Measurements from ENCODE around the gene PLXNA1. TPM values are rescaled to one million over a fixed set of nuclear protein-coding genes. Genes with fewer than 3 reads are reported as not detected.

PLXNA1 gene
- total RNA-seq, 1 experiment from 2014 or later: 80.6 TPM

- intact Hi-C loops (cut with micrococcal nuclease; ENCODE audit: unreplicated experiment): no loop called here
- no peaks in the 10 kb centered on the region for H3K27me3 ChIP-seq (ENCODE audit: control insufficient read depth, insufficient read depth, low read length)
- ChIA-PET POLR2A (no interaction called here), CTCF (interaction anchor here (0.6 to 0.8 kb wide), 2 partner anchors 10 to 580 kb away, joined by 3 to 5 read pairs; no protein-coding TSS in a partner anchor)
- in situ Hi-C loops (cut with HindIII; ENCODE audit: low pct_unique_long_range_greater_than_20kb, low sequenced_read_pairs): no loop called here
- DNase-seq (ENCODE audit: low read depth, low spot score) (no peak), ATAC-seq (no peak)
- TF ChIP-seq REST (IDR thresholded peaks at IDR 0.05; ENCODE audit: insufficient read depth in 1 of 2, low read depth in 2 of 2, low read length in 1 of 2) (no peak), POLR2AphosphoS5 (IDR thresholded peaks at IDR 0.05; ENCODE audit: low read depth, low read length) (no peak), TCF7L2 (IDR thresholded peaks at IDR 0.05; ENCODE audit: low read depth, low read length) (no peak), SIN3A (IDR thresholded peaks at IDR 0.05; ENCODE audit: borderline replicate concordance, insufficient read depth, low read depth, low read length) (no peak)
- TF ChIP-seq, protein P1, sequence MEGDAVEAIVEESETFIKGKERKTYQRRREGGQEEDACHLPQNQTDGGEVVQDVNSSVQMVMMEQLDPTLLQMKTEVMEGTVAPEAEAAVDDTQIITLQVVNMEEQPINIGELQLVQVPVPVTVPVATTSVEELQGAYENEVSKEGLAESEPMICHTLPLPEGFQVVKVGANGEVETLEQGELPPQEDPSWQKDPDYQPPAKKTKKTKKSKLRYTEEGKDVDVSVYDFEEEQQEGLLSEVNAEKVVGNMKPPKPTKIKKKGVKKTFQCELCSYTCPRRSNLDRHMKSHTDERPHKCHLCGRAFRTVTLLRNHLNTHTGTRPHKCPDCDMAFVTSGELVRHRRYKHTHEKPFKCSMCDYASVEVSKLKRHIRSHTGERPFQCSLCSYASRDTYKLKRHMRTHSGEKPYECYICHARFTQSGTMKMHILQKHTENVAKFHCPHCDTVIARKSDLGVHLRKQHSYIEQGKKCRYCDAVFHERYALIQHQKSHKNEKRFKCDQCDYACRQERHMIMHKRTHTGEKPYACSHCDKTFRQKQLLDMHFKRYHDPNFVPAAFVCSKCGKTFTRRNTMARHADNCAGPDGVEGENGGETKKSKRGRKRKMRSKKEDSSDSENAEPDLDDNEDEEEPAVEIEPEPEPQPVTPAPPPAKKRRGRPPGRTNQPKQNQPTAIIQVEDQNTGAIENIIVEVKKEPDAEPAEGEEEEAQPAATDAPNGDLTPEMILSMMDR (IDR thresholded peaks at IDR 0.05): no peak
- no peaks in the 10 kb centered on the region for H3K4me1 ChIP-seq (ENCODE audit: control insufficient read depth, insufficient read depth, low read length)
- H3K36me3 ChIP-seq (ENCODE audit: control insufficient read depth, insufficient read depth, low read length): no peaks in the 10 kb centered on the region
- peaks cover 9% of the 10 kb centered on the region; the same call in 1 of the 2 replicates for H3K9me3 ChIP-seq (ENCODE audit: control insufficient read depth, insufficient read depth, low read depth, low read length)
- no TSS peak for BruUV-seq (replicated peaks)
- H3K27ac ChIP-seq (ENCODE audit: low read length): no peak overlapping the region
- no peak overlapping the region for H3K4me3 ChIP-seq (ENCODE audit: low read depth in 2 of 2, low read length in 2 of 2)
Measured at GRCh38 chr3:126970921-126971320, 12.0 kb upstream of the PLXNA1 start.

GRCh38 chr3:126971891-126972351 is 11.0 kb upstream of the PLXNA1 start:
- Histone ChIP-seq H3K27ac (ENCODE audit: low read length) (no peak overlapping the region), H3K27me3 (ENCODE audit: control insufficient read depth, insufficient read depth, low read length) (no peaks in the 10 kb centered on the region), H3K36me3 (ENCODE audit: control insufficient read depth, insufficient read depth, low read length) (no peaks in the 10 kb centered on the region), H3K9me3 (ENCODE audit: control insufficient read depth, insufficient read depth, low read depth, low read length) (peaks cover 9% of the 10 kb centered on the region; the same call in 1 of the 2 replicates), H3K4me1 (ENCODE audit: control insufficient read depth, insufficient read depth, low read length) (no peaks in the 10 kb centered on the region), H3K4me3 (ENCODE audit: low read depth in 2 of 2, low read length in 2 of 2) (no peak overlapping the region)
- TF ChIP-seq POLR2AphosphoS5 (IDR thresholded peaks at IDR 0.05; ENCODE audit: low read depth, low read length) (no peak), TCF7L2 (IDR thresholded peaks at IDR 0.05; ENCODE audit: low read depth, low read length) (no peak), REST (IDR thresholded peaks at IDR 0.05; ENCODE audit: insufficient read depth in 1 of 2, low read depth in 2 of 2, low read length in 1 of 2) (no peak)
- TF ChIP-seq, protein P1 (IDR thresholded peaks at IDR 0.05): no peak
- BruUV-seq (replicated peaks): no TSS peak
- in situ Hi-C loops (cut with HindIII; ENCODE audit: low pct_unique_long_range_greater_than_20kb, low sequenced_read_pairs): no loop called here
- ChIA-PET CTCF (no interaction called here), POLR2A (interaction anchor here (0.6 kb wide), 1 partner anchor 46 kb away, joined by 3 read pairs; no protein-coding TSS in a partner anchor)
- ATAC-seq (no peak), DNase-seq (ENCODE audit: low read depth, low spot score) (no peak)
- intact Hi-C loops (cut with micrococcal nuclease; ENCODE audit: unreplicated experiment): no loop called here

Measured in Panc1 (cell line).